HepG2 (cell line): Measurements from ENCODE around the gene SMLR1. TPM values are rescaled to one million over a fixed set of nuclear protein-coding genes. Genes with fewer than 3 reads are reported as not detected.
A peak's percentile ranks its signal among the peaks of the same experiment; 100 is the strongest.

Source experiments
- CHD2 ChIP-seq: IDR thresholded peaks from 2 replicates; pipeline ENCODE4 v1.6.1; 2011; ENCODE audit warnings: low read depth, low read length, improper control_type of control experiment
- HHEX ChIP-seq: IDR thresholded peaks from 2 replicates; pipeline ENCODE4 v1.6.1; 2016; ENCODE audit warnings: control low read depth
- HNRNPK ChIP-seq: fragments of 200-400 bp; formaldehyde crosslinking; IDR thresholded peaks from 2 replicates; pipeline ENCODE4 v1.6.1; 2018; ENCODE audit warnings: low read length, low read depth, moderate library complexity, mild to moderate bottlenecking; ENCODE audit not compliant: poor library complexity, severe bottlenecking
- MBNL3 ChIP-seq: fragments of 250-450 bp; sonication (Bioruptor Pico); conservative IDR thresholded peaks from 2 replicates; pipeline ENCODE4 v1.8.0; 2022; ENCODE audit warnings: mild to moderate bottlenecking, inconsistent platforms
- MEF2D ChIP-seq: sonication (generic); formaldehyde crosslinking; IDR thresholded peaks from 2 replicates; pipeline ENCODE4 v1.5.1; 2020; ENCODE audit warnings: mild to moderate bottlenecking, missing genetic modification reagents
- NAIF1 ChIP-seq: sonication (generic); formaldehyde crosslinking; IDR thresholded peaks from 2 replicates; pipeline ENCODE4 v1.5.0; 2020; ENCODE audit warnings: mild to moderate bottlenecking, missing genetic modification reagents, borderline replicate concordance
- NFKBIZ ChIP-seq: IDR thresholded peaks from 2 replicates; pipeline ENCODE4 v1.6.1; 2018; ENCODE audit warnings: missing genetic modification reagents, missing compliant biosample characterization
- NR2F1 ChIP-seq, 2 experiments: fragments of 450-650 bp in 1 of 2; formaldehyde crosslinking in 1 of 2; IDR thresholded peaks; 2 replicates each; pipeline versions ENCODE4 v1.5.0 to v1.6.1; 2016 to 2020; ENCODE audit warnings: mild to moderate bottlenecking in 1 of 2, missing compliant biosample characterization in 1 of 2, missing genetic modification reagents in 1 of 2, moderate library complexity in 1 of 2
- PAF1 ChIP-seq: IDR thresholded peaks from 2 replicates; pipeline ENCODE4 v1.6.1; 2016; ENCODE audit warnings: missing genetic modification reagents, missing compliant biosample characterization
- PCBP2 ChIP-seq: fragments of 200-400 bp; formaldehyde crosslinking; optimal IDR thresholded peaks from 2 replicates; pipeline ENCODE3; 2018; ENCODE audit warnings: low read length, low read depth; ENCODE audit not compliant: poor library complexity, severe bottlenecking
- PHF21A ChIP-seq: sonication (generic); formaldehyde crosslinking; IDR thresholded peaks from 2 replicates; pipeline ENCODE4 v1.5.0; 2020; ENCODE audit warnings: mild to moderate bottlenecking, missing genetic modification reagents
- POLR2G ChIP-seq: fragments of 200-400 bp; formaldehyde crosslinking; IDR thresholded peaks from 2 replicates; pipeline ENCODE4 v1.6.1; 2018; ENCODE audit warnings: mild to moderate bottlenecking, low read depth, low read length, moderate library complexity
- SMAD9 ChIP-seq: sonication (generic); formaldehyde crosslinking; IDR thresholded peaks from 2 replicates; pipeline ENCODE4 v1.5.1; 2020; ENCODE audit warnings: mild to moderate bottlenecking, missing genetic modification reagents
- SMARCC2 ChIP-seq: fragments of 450-650 bp; IDR thresholded peaks from 2 replicates; pipeline ENCODE4 v1.6.1; 2017; ENCODE audit warnings: antibody characterized with exemption, mild to moderate bottlenecking
- TBX3 ChIP-seq: fragments of 450-650 bp; IDR thresholded peaks from 2 replicates; pipeline ENCODE4 v1.6.1; 2017; ENCODE audit warnings: antibody characterized with exemption, mild to moderate bottlenecking, inconsistent platforms, borderline replicate concordance
- ZBTB21 ChIP-seq: sonication (generic); formaldehyde crosslinking; IDR thresholded peaks from 2 replicates; pipeline ENCODE4 v1.4.0; 2020; ENCODE audit warnings: missing genetic modification reagents
- ZC3H13 ChIP-seq: sonication (generic); formaldehyde crosslinking; IDR thresholded peaks from 2 replicates; pipeline ENCODE4 v1.8.1; 2023; ENCODE audit warnings: mild to moderate bottlenecking, missing genetic modification reagents, moderate library complexity
- ZNF224 ChIP-seq: sonication (generic); formaldehyde crosslinking; IDR thresholded peaks from 2 replicates; pipeline ENCODE4 v1.5.0; 2020; ENCODE audit warnings: mild to moderate bottlenecking, missing genetic modification reagents
- ZNF550 ChIP-seq: sonication (generic); formaldehyde crosslinking; IDR thresholded peaks from 2 replicates; pipeline ENCODE4 v1.4.0; 2020; ENCODE audit warnings: mild to moderate bottlenecking, missing genetic modification reagents, borderline replicate concordance
- ZNF773 ChIP-seq: sonication (generic); formaldehyde crosslinking; IDR thresholded peaks from 2 replicates; pipeline ENCODE4 v1.4.0; 2020; ENCODE audit warnings: missing genetic modification reagents, borderline replicate concordance
- ZNF891 ChIP-seq: sonication (generic); formaldehyde crosslinking; IDR thresholded peaks from 2 replicates; pipeline ENCODE4 v1.5.0; 2020; ENCODE audit warnings: mild to moderate bottlenecking, missing genetic modification reagents
- ZSCAN12 ChIP-seq: sonication (generic); formaldehyde crosslinking; IDR thresholded peaks from 2 replicates; pipeline ENCODE4 v1.9.0; 2021; ENCODE audit warnings: mild to moderate bottlenecking, missing genetic modification reagents
- polyA plus RNA-seq, 8 experiments: library from polyadenylated mRNA; depleted of rRNA in 3 of 8; stranded (reverse) in 7 of 8; unstranded in 1 of 8; fragments of >200 nt; fragmentation: Illumina TruSeq in 4 of 8; extraction: Trizol in 4 of 8; gene quantifications; 2 replicates each; pipeline versions ENCODE4 v1.2.1 to v1.2.3, GENCODE V29; 2011 to 2016; ENCODE audit warnings: low read depth in 4 of 8, missing spikeins in 1 of 8, mixed read lengths in 1 of 8; ENCODE audit not compliant: insufficient read depth in 1 of 8
- total RNA-seq, 5 experiments: library from RNA; depleted of rRNA; stranded (reverse); fragments of >200 nt; fragmentation: Illumina TruSeq; extraction: Trizol; gene quantifications; 2 replicates each; pipeline ENCODE4 v1.2.3, GENCODE V29; 2016; ENCODE audit warnings: low read depth in 1 of 5
- TF ChIP-seq, protein P1 (sequence below): sonication (generic); formaldehyde crosslinking; IDR thresholded peaks from 2 replicates; pipeline ENCODE4 v1.4.0; 2020; ENCODE audit warnings: missing genetic modification reagents; ENCODE audit errors: not compliant biosample characterization
- TF ChIP-seq, protein P2 (sequence below): IDR thresholded peaks from 2 replicates; pipeline ENCODE4 v1.6.1; 2012; ENCODE audit warnings: low read depth, low read length, improper control_type of control experiment
- TF ChIP-seq, protein P3 (sequence below): sonication (generic); formaldehyde crosslinking; IDR thresholded peaks from 2 replicates; pipeline ENCODE4 v1.8.0; 2022; ENCODE audit warnings: mild to moderate bottlenecking, missing genetic modification reagents, moderate library complexity

The SMLR1 gene
- total and polyA plus RNA-seq, 2 of the 13 experiments (the other 11 are each of a cell fraction or from before 2014, with no cell fraction given): 41.8 to 104 TPM

DNA sequence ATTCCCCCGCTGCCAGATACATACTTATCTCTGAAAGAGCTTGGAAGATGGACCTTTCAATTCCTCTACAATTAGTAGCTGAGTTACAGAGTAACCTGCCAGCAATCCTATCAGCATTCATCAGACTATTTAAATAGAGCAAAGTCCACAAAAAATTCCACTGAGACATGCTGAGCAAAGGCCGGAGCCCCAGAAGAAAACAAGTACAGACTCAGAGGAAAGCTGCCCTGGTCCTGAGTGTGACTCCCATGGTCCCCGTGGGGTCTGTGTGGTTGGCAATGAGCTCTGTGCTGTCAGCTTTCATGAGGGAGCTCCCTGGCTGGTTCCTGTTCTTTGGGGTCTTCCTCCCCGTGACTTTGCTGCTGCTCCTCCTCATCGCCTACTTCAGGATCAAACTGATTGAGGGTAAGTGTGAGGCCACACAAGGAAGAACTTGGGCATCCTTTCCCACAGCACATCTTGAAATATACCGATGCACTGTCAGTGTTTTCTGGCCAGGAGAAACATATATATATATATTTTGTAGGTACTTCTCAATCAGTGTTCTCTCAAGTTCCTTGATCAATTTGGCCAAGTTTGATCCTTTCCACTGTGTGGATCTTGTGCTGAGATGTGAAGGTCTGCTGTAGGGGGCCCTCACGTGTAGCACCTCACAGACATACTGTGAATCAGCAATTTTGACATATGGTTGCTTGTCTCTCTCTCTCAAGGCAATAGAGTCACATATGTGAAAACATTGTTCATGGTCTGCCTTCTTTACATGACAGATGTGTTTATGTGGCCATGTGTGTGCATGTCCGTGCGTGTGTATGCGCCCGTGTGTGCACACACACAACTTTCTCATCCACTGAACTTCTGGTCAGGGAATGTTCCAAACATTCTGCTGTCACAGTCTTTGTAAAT lies at the start of gene SMLR1 (continued):
- TF ChIP-seq NR2F1 (CRISPR knock-in tag; IDR thresholded peaks at IDR 0.05) (no peak), TBX3 (peak; percentile 48; the same call in 1 of the 2 replicates), ZBTB21 (peak; percentile 41; the same call in 1 of the 2 replicates), PCBP2 (no peak), PHF21A (CRISPR knock-in tag) (peak; percentile 84), ZNF773 (CRISPR knock-in tag) (no peak), NAIF1 (peak; percentile 86), SMARCC2 (no peak), POLR2G (peak; percentile 96), HHEX (CRISPR knock-in tag) (0 out of 2 replicates have a peak, but pooled peaks have one; percentile 44), SMAD9 (CRISPR knock-in tag) (no peak; the same call in 1 of the 2 replicates), ZNF891 (CRISPR knock-in tag) (no peak), MBNL3 (CRISPR knock-in tag) (no peak), HNRNPK (no peak), ZNF224 (peak; percentile 56; the same call in 1 of the 2 replicates), ZNF550 (CRISPR knock-in tag) (no peak), ZC3H13 (CRISPR knock-in tag) (no peak), ZSCAN12 (no peak), PAF1 (peak; percentile 85; the same call in 1 of the 2 replicates), CHD2 (no peak; the same call in 1 of the 2 replicates), NFKBIZ (CRISPR knock-in tag) (no peak), MEF2D (CRISPR knock-in tag) (no peak; the same call in 1 of the 2 replicates)
- TF ChIP-seq, protein P1, sequence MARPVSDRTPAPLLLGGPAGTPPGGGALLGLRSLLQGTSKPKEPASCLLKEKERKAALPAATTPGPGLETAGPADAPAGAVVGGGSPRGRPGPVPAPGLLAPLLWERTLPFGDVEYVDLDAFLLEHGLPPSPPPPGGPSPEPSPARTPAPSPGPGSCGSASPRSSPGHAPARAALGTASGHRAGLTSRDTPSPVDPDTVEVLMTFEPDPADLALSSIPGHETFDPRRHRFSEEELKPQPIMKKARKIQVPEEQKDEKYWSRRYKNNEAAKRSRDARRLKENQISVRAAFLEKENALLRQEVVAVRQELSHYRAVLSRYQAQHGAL (CRISPR knock-in tag): no peak
- TF ChIP-seq, protein P2, sequence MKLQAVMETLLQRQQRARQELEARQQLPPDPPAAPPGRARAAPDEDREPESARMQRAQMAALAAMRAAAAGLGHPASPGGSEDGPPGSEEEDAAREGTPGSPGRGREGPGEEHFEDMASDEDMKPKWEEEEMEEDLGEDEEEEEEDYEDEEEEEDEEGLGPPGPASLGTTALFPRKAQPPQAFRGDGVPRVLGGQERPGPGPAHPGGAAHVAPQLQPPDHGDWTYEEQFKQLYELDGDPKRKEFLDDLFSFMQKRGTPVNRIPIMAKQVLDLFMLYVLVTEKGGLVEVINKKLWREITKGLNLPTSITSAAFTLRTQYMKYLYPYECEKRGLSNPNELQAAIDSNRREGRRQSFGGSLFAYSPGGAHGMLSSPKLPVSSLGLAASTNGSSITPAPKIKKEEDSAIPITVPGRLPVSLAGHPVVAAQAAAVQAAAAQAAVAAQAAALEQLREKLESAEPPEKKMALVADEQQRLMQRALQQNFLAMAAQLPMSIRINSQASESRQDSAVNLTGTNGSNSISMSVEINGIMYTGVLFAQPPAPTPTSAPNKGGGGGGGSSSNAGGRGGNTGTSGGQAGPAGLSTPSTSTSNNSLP: peak; percentile 89
- TF ChIP-seq, protein P3, sequence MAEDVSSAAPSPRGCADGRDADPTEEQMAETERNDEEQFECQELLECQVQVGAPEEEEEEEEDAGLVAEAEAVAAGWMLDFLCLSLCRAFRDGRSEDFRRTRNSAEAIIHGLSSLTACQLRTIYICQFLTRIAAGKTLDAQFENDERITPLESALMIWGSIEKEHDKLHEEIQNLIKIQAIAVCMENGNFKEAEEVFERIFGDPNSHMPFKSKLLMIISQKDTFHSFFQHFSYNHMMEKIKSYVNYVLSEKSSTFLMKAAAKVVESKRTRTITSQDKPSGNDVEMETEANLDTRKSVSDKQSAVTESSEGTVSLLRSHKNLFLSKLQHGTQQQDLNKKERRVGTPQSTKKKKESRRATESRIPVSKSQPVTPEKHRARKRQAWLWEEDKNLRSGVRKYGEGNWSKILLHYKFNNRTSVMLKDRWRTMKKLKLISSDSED (CRISPR knock-in tag): no peak
